Naive thymus-derived CD4-positive, alpha-beta T cell (primary cell): Measurements from ENCODE around the gene FARSA. TPM values are rescaled to one million over a fixed set of nuclear protein-coding genes. Genes with fewer than 3 reads are reported as not detected.
"Not testable (repeated sequence)": the region's sequence is repeated elsewhere in the genome, so short reads cannot be mapped to it uniquely, and the experiment has no call there.

Experiments used
- ATAC-seq: fragments of 150-1000 bp; cut with Tn5 transposase; 2 replicates; pipeline ENCODE4 v1.10.0; 2021; ENCODE audit warnings: mild to moderate bottlenecking, moderate library complexity
- CTCF ChIA-PET: fragments of 350-600 bp; sonication (Branson Sonifier 250); formaldehyde crosslinking; loops from one replicate; lab custom pipeline; 2021; ENCODE audit warnings: antibody characterized with exemption; lab: Charles Lee
- POLR2A ChIA-PET: fragments of 350-600 bp; sonication (Branson Sonifier 250); formaldehyde crosslinking; loops from one replicate; lab custom pipeline; 2021; ENCODE audit warnings: antibody characterized with exemption, inconsistent platforms; lab: Charles Lee
- DNase-seq, 9 donors: peaks; one replicate each; pipeline versions ENCODE4 v3.0.0 to v3.0.0-alpha.2; 2020 to 2022; ENCODE audit warnings: mixed read lengths in 1 of 9
- H3K27ac ChIP-seq: one replicate; pipeline ENCODE4 v1.7.0; 2013; ENCODE audit warnings: mild to moderate bottlenecking, low read depth, low read length, moderate library complexity
- H3K27me3 ChIP-seq, 2 donors: one replicate each; pipeline ENCODE4 v1.7.0; 2013; ENCODE audit warnings: low read length in 2 of 2, mild to moderate bottlenecking in 2 of 2, moderate library complexity in 2 of 2; ENCODE audit not compliant: control insufficient read depth in 2 of 2, insufficient read depth in 2 of 2
- H3K36me3 ChIP-seq, 3 experiments: 1 replicate in 2 of 3; 2 replicates in 1 of 3; pipeline ENCODE4 v1.7.0; 2013; ENCODE audit warnings: low read length in 3 of 3, mild to moderate bottlenecking in 3 of 3, moderate library complexity in 1 of 3; ENCODE audit not compliant: insufficient read depth in 3 of 3, control insufficient read depth in 2 of 3
- H3K4me1 ChIP-seq, 2 donors: one replicate each; pipeline ENCODE4 v1.7.0; 2013; ENCODE audit warnings: low read length in 2 of 2, mild to moderate bottlenecking in 2 of 2, moderate library complexity in 1 of 2; ENCODE audit not compliant: control insufficient read depth in 2 of 2, insufficient read depth in 2 of 2
- H3K4me3 ChIP-seq: 2 replicates; pipeline ENCODE4 v1.7.0; 2013; ENCODE audit warnings: mild to moderate bottlenecking, low read length
- H3K9me3 ChIP-seq, 3 experiments: 1 replicate in 2 of 3; 2 replicates in 1 of 3; pipeline ENCODE4 v1.7.0; 2013; ENCODE audit warnings: low read length in 3 of 3; ENCODE audit not compliant: control insufficient read depth in 2 of 3
- H3K27ac Mint-ChIP-seq, 9 donors: one replicate each; pipeline ENCODE4 v1.8.0; 2020 to 2022; ENCODE audit warnings: mixed read lengths in 9 of 9, mild to moderate bottlenecking in 8 of 9, moderate library complexity in 5 of 9, inconsistent platforms in 2 of 9
- H3K27me3 Mint-ChIP-seq, 5 donors: one replicate each; pipeline ENCODE4 v1.8.0; 2021 to 2022; ENCODE audit warnings: mixed read lengths in 5 of 5, mild to moderate bottlenecking in 1 of 5
- H3K36me3 Mint-ChIP-seq, 5 donors: one replicate each; pipeline ENCODE4 v1.8.0; 2020 to 2022; ENCODE audit warnings: mixed read lengths in 5 of 5, mild to moderate bottlenecking in 3 of 5, inconsistent platforms in 1 of 5
- H3K4me1 Mint-ChIP-seq, 7 donors: one replicate each; pipeline ENCODE4 v1.8.0; 2020 to 2022; ENCODE audit warnings: mixed read lengths in 7 of 7, mild to moderate bottlenecking in 3 of 7, inconsistent platforms in 1 of 7
- H3K4me3 Mint-ChIP-seq, 10 donors: one replicate each; pipeline ENCODE4 v1.8.0; 2020 to 2022; ENCODE audit warnings: mild to moderate bottlenecking in 10 of 10, mixed read lengths in 10 of 10, moderate library complexity in 6 of 10, inconsistent platforms in 2 of 10
- H3K9me3 Mint-ChIP-seq, 11 donors: one replicate each; pipeline ENCODE4 v1.8.0; 2020 to 2022; ENCODE audit warnings: mixed read lengths in 11 of 11, mild to moderate bottlenecking in 4 of 11, inconsistent platforms in 1 of 11, moderate library complexity in 1 of 11
- intact Hi-C, 2 donors: fragments of 100-400 bp; cut with micrococcal nuclease; formaldehyde crosslinking; loops; one replicate each; pipeline ENCODE4 v1.15.1; 2023
- polyA plus RNA-seq, 2 donors: library from polyadenylated mRNA; unstranded; fragments of 300-500 nt; fragmentation: Illumina TruSeq; gene quantifications; one replicate each; pipeline ENCODE4 v1.2.3, GENCODE V29; 2021
- total RNA-seq, 6 experiments: library from RNA in 5 of 6; stranded (reverse) in 5 of 6; gene quantifications; 1 replicate in 5 of 6; 2 replicates in 1 of 6; pipeline ENCODE4 v1.2.3 and lab custom pipeline; 2021 to 2026

Gene FARSA
- total and polyA plus RNA-seq, 7 experiments from 2014 or later: 25.9 to 109 (median 58.0) TPM

DNA sequence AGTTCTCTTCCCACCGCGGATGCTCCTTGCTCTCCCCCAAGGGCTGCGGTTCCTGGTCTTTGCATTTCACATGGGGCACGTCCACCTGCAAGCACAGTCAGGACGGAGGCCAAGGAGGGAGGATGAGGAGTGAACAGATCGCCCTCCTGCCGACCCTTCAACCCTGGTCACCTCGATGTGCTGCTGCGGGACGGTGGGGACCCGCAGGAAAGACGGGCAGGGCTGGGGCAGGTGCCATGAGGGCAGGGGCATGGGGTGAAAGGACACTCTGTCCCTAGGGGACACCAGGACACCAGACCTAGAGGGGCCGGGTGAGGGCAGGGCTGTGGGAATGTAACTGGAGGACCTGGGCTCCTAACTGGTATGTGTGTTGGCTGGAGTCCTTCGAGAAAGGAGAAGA is 15.3 kb downstream of the FARSA start:
- Mint-ChIP-seq H3K4me3 (peak overlapping the region in 9 of 10 donors; percentile 23 to 87 (median 76)), H3K27me3 (no peaks in the 10 kb centered on the region), H3K4me1 (peaks cover 9 to 51% (median 34%) of the 10 kb centered on the region in 7 donors), H3K27ac (peak overlapping the region in 6 of 9 donors; percentile 48 to 96 (median 91)), H3K9me3 (peaks cover 0 to 3% (median 0%) of the 10 kb centered on the region in 11 donors), H3K36me3 (peaks cover 4 to 17% (median 6%) of the 10 kb centered on the region in 5 donors)
- peaks cover 0 to 13% (median 9%) of the 10 kb centered on the region in 3 experiments for H3K36me3 ChIP-seq
- peaks cover 12 to 27% of the 10 kb centered on the region in 2 donors for H3K4me1 ChIP-seq
- DNase-seq: no peak
- intact Hi-C loops: loop anchor here (2.0 to 5.0 kb wide), 3 partner anchors 15 to 39 kb away; partner anchors contain the start of genes GADD45GIP1 (in 2 of the 2), DNASE2 (in 1 of the 2) and FARSA (in 1 of the 2)
- ChIA-PET CTCF (no interaction called here), POLR2A (interaction anchor here (0.6 to 5.1 kb wide), 2 partner anchors 20 to 118 kb away, joined by 4 to 34 read pairs; partner anchors contain the start of gene CALR)
- H3K27ac ChIP-seq: no peak overlapping the region
- ATAC-seq: no peak
- no peaks in the 10 kb centered on the region for H3K27me3 ChIP-seq
- H3K9me3 ChIP-seq: no peaks in the 10 kb centered on the region
- no peak overlapping the region for H3K4me3 ChIP-seq

DNA sequence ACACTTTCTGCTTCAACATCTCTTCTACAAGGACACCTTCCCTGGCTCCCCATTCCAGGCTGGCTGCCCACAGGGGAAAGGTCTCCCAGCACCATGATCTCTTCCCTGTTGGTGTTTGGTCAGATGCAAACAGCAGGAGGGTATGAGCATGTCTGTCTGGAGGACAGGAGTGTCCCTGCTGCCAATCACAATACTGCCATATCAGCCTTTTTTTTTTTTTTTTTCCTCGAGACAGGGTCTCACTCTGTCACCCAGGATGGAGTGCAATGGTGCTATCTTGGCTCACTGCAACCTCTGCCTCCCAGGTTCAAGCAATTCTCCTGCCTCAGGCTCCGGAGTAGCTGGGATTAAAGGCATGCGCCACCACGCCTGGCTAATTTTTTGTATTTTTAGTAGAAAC is 17.7 kb downstream of the FARSA start:
- intact Hi-C loops: loop anchor here in 1 of 2 donors (5.0 kb wide), 1 partner anchor 34 kb away; the partner anchor contains the start of gene DNASE2
- H3K27ac ChIP-seq, H3K27me3 ChIP-seq, H3K27me3 Mint-ChIP-seq, H3K4me3 ChIP-seq, ATAC-seq, H3K36me3 ChIP-seq, DNase-seq, H3K9me3 Mint-ChIP-seq, H3K9me3 ChIP-seq, H3K36me3 Mint-ChIP-seq: not testable (repeated sequence)
- peaks cover 12 to 31% of the 10 kb centered on the region in 2 donors for H3K4me1 ChIP-seq
- ChIA-PET CTCF (interaction anchor here (1.2 kb wide), 1 partner anchor 26 kb away, joined by 3 read pairs; no protein-coding TSS in a partner anchor), POLR2A (interaction anchor here (0.6 to 3.7 kb wide), 5 partner anchors 13 to 27 kb away, joined by 3 to 46 read pairs (median 23); partner anchors contain the start of genes FARSA and GCDH)
- peak overlapping the region in 2 of 10 donors; percentile 21 to 52 for H3K4me3 Mint-ChIP-seq
- peak overlapping the region in 7 of 9 donors; percentile 15 to 82 (median 43) for H3K27ac Mint-ChIP-seq
- peaks cover 11 to 48% (median 37%) of the 10 kb centered on the region in 7 donors for H3K4me1 Mint-ChIP-seq

DNA sequence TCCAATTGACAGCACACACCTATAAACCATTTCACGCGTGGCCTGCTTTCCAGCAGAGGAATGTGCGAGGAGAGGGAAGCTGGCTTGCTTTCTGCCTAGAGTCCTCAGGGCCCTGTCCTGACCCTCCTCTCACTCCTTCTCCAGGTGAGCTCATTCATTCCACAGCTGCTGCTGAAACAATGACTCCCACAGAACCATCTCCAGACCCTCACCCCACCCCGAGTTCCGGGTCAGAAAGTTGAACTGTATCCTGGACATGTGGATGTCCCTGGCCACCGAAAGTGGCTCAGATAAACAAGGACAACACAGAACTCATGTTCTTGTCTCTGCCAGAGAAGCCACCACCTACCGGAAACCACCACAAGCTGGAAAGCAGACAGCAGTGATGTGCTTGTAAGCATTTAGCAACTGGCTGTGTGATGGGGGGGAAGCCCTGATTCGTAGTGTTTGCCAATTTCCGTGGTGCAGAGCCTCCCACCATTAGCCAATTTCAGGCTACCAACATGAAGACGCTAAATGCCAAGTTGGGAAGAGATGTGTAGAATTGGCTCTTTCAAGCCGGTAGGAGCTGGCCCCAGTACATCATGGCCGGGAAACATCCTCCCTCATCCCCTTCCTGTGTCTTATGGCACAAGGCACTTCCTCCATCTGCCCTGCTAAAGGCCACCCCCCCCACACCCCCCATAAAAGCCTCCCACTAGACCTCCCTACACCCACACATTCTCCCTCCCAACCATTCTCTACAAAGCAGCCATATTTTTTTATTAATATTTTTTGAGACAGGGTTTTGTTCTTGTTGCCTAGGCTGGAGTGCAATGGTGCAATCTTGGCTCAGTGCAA is 19.4 kb downstream of the FARSA start:
- POLR2A ChIA-PET: interaction anchor here (0.6 to 3.7 kb wide), 18 partner anchors 9 to 1090 kb away, joined by 3 to 46 read pairs (median 6); partner anchors contain the start of genes CALR, FARSA and GCDH
- Histone ChIP-seq H3K9me3 (no peaks in the 10 kb centered on the region), H3K27me3 (no peaks in the 10 kb centered on the region), H3K36me3 (no peaks in the 10 kb centered on the region), H3K4me1 (peaks cover 12 to 31% of the 10 kb centered on the region in 2 donors), H3K27ac (peak overlapping the region; percentile 54), H3K4me3 (peak overlapping the region; percentile 15)
- CTCF ChIA-PET: interaction anchor here (0.7 to 2.1 kb wide), 6 partner anchors 19 to 51 kb away, joined by 3 to 8 read pairs (median 4); partner anchors contain the start of genes FARSA, GCDH and KLF1
- H3K4me1 Mint-ChIP-seq: peaks cover 11 to 37% (median 28%) of the 10 kb centered on the region in 7 donors
- no peaks in the 10 kb centered on the region for H3K27me3 Mint-ChIP-seq
- intact Hi-C loops: loop anchor here in 1 of 2 donors (1.0 kb wide), 1 partner anchor 23 kb away; the partner anchor contains the start of gene GCDH
- peaks cover 0 to 2% (median 0%) of the 10 kb centered on the region in 5 donors for H3K36me3 Mint-ChIP-seq
- H3K9me3 Mint-ChIP-seq: peaks cover 0 to 1% (median 0%) of the 10 kb centered on the region in 11 donors
- H3K27ac Mint-ChIP-seq: peak overlapping the region; percentile 81 to 99 (median 97)
- peak overlapping the region; percentile 67 to 88 (median 79) for H3K4me3 Mint-ChIP-seq
- DNase-seq (peak; percentile 18 to 78 (median 67)), ATAC-seq (peak; percentile 90)

DNA sequence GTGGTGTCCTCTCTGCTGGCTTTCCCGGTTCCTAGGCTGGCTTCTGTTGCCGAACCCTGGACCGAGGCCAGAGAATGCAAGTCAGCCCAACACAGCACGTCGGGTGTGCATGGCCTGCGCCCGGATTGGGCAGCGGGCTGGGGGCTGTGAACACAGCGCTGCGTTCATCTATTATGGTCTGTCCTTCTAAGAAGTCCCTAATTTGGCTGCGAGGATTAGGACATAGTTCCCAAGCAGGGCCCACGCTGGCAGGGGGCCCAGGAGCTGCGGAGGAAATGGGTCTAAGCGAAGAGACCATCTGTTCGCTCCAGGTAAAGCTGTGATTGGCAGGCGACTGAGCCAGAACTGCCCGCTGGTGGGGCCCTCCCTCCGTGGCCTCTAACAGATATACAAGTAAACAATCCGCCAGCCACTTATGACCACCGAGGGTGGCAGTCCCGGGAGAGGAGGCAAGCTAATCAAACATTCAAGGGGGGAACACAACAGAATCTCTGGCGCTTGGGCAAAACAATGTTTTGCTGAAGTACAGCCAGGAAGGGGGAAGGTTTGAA is 20.4 kb downstream of the FARSA start:
- peaks cover 12 to 23% of the 10 kb centered on the region in 2 donors for H3K4me1 ChIP-seq
- no peaks in the 10 kb centered on the region for H3K9me3 Mint-ChIP-seq
- H3K27ac Mint-ChIP-seq: peak overlapping the region; percentile 81 to 99 (median 97)
- no peaks in the 10 kb centered on the region for H3K27me3 Mint-ChIP-seq
- no peaks in the 10 kb centered on the region for H3K27me3 ChIP-seq
- DNase-seq (no peak), ATAC-seq (no peak)
- peaks cover 0 to 2% (median 0%) of the 10 kb centered on the region in 5 donors for H3K36me3 Mint-ChIP-seq
- H3K36me3 ChIP-seq: no peaks in the 10 kb centered on the region
- H3K4me3 ChIP-seq: no peak overlapping the region
- peak overlapping the region; percentile 54 for H3K27ac ChIP-seq
- no peaks in the 10 kb centered on the region for H3K9me3 ChIP-seq
- ChIA-PET POLR2A (interaction anchor here (0.6 to 3.7 kb wide), 15 partner anchors 11 to 299 kb away, joined by 3 to 46 read pairs (median 5); partner anchors contain the start of genes CALR, FARSA and GCDH), CTCF (interaction anchor here (0.7 to 2.1 kb wide), 6 partner anchors 20 to 52 kb away, joined by 3 to 8 read pairs (median 4); partner anchors contain the start of genes FARSA, GCDH and KLF1)
- intact Hi-C loops: no loop called here
- H3K4me1 Mint-ChIP-seq: peaks cover 11 to 32% (median 25%) of the 10 kb centered on the region in 7 donors
- H3K4me3 Mint-ChIP-seq: peak overlapping the region in 6 of 10 donors; percentile 23 to 88 (median 52)

DNA sequence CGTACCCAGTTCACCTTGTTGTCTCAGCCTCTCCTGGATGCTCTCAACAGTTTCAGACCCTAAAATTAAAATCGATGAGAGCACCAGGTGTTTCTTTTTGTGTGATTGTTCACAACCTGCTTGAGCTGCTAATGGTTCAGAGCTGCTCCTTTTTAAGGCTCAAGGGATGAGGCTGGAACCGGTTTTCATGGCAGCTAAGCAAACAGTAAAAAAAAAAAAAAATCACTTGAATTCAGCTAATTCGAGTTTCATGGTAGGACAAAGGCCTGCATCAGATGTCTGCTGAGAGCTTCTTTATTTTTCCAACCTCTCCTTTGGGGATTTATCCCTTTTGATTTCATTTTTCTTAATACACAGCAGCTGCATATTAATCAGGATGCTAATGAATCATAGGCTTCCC is 20.9 kb downstream of the FARSA start:
- no peaks in the 10 kb centered on the region for H3K9me3 ChIP-seq
- H3K36me3 ChIP-seq: no peaks in the 10 kb centered on the region
- H3K27me3 ChIP-seq: no peaks in the 10 kb centered on the region
- peak overlapping the region in 5 of 9 donors; percentile 81 to 99 (median 97) for H3K27ac Mint-ChIP-seq
- ATAC-seq (no peak), DNase-seq (no peak)
- H3K9me3 Mint-ChIP-seq: no peaks in the 10 kb centered on the region
- peaks cover 12 to 23% of the 10 kb centered on the region in 2 donors for H3K4me1 ChIP-seq
- H3K4me3 Mint-ChIP-seq: no peak overlapping the region
- H3K4me1 Mint-ChIP-seq: peaks cover 11 to 32% (median 25%) of the 10 kb centered on the region in 7 donors
- H3K27me3 Mint-ChIP-seq: no peaks in the 10 kb centered on the region
- no peak overlapping the region for H3K4me3 ChIP-seq
- H3K27ac ChIP-seq: no peak overlapping the region
- ChIA-PET CTCF (interaction anchor here (1.6 kb wide), 1 partner anchor 53 kb away, joined by 8 read pairs; no protein-coding TSS in a partner anchor), POLR2A (interaction anchor here (0.6 to 3.7 kb wide), 8 partner anchors 10 to 299 kb away, joined by 3 to 46 read pairs (median 9); partner anchors contain the start of genes CALR, FARSA and GCDH)
- peaks cover 0 to 2% (median 0%) of the 10 kb centered on the region in 5 donors for H3K36me3 Mint-ChIP-seq
- intact Hi-C loops: no loop called here
